ENCODE data around the gene HAP1.

GRCh38 chr17:41717408-41718286 lies 16.8 kb downstream of the HAP1 start:
- TF ChIP-seq, protein P1, sequence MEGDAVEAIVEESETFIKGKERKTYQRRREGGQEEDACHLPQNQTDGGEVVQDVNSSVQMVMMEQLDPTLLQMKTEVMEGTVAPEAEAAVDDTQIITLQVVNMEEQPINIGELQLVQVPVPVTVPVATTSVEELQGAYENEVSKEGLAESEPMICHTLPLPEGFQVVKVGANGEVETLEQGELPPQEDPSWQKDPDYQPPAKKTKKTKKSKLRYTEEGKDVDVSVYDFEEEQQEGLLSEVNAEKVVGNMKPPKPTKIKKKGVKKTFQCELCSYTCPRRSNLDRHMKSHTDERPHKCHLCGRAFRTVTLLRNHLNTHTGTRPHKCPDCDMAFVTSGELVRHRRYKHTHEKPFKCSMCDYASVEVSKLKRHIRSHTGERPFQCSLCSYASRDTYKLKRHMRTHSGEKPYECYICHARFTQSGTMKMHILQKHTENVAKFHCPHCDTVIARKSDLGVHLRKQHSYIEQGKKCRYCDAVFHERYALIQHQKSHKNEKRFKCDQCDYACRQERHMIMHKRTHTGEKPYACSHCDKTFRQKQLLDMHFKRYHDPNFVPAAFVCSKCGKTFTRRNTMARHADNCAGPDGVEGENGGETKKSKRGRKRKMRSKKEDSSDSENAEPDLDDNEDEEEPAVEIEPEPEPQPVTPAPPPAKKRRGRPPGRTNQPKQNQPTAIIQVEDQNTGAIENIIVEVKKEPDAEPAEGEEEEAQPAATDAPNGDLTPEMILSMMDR (IDR thresholded peaks at IDR 0.05), result no peak
- TF ChIP-seq POLR2AphosphoS5 (IDR thresholded peaks at IDR 0.05; ENCODE audit: low read depth, low read length) (no peak), JUND (IDR thresholded peaks at IDR 0.05) (no peak), RCOR1 (IDR thresholded peaks at IDR 0.05; ENCODE audit: low read length) (no peak), MEF2A (IDR thresholded peaks at IDR 0.05; ENCODE audit: borderline replicate concordance, low read depth) (no peak), PBX3 (IDR thresholded peaks at IDR 0.05) (no peak), RAD21 (IDR thresholded peaks at IDR 0.05; ENCODE audit: low read length) (no peak), CHD2 (IDR thresholded peaks at IDR 0.05; ENCODE audit: low read length, partially characterized antibody) (no peak)

Data from SK-N-SH (cell line).